H1 (cell line): ENCODE data around the gene C3orf18. TPM values are rescaled to one million over a fixed set of nuclear protein-coding genes. Genes with fewer than 3 reads are reported as not detected.

ENCODE experiments used
- CHD7 ChIP-seq: fragments of 300-600 bp; sonication (generic); IDR thresholded peaks from 2 replicates; pipeline ENCODE4 v1.7.1; 2012; ENCODE audit warnings: low read length, moderate library complexity, mild to moderate bottlenecking, inconsistent platforms; ENCODE audit not compliant: insufficient replicate concordance
- E2F6 ChIP-seq: IDR thresholded peaks from 2 replicates; pipeline ENCODE4 v1.6.1; 2012; ENCODE audit warnings: inconsistent platforms
- KDM5A ChIP-seq: fragments of 200-600 bp; IDR thresholded peaks from 2 replicates; pipeline ENCODE4 v1.7.1; 2012; ENCODE audit warnings: mild to moderate bottlenecking, low read length, inconsistent platforms, mixed read lengths
- polyA plus RNA-seq, 7 experiments: library from polyadenylated mRNA; depleted of rRNA in 3 of 7; stranded (reverse) in 5 of 7; unstranded in 2 of 7; fragments of >200 nt in 5 of 7; fragments of 200-250 nt in 2 of 7; gene quantifications; 1 replicate in 5 of 7; 2 replicates in 1 of 7; 4 replicates in 1 of 7; pipeline versions ENCODE4 v1.2.1 to v1.2.3, GENCODE V29; 2011 to 2013; ENCODE audit warnings: missing spikeins in 2 of 7, mixed read lengths in 2 of 7
- total RNA-seq: library from RNA; stranded (reverse); fragmentation: NEBNext Ultra II Directional; extraction: Animal tissue kit (Norgen Biotek cat#: 25700); gene quantifications from 2 replicates; pipeline ENCODE4 v1.2.1, GENCODE V29; 2021

C3orf18 gene
- total and polyA plus RNA-seq, 2 of the 8 experiments (the other 6 are each of a cell fraction or from before 2014, with no cell fraction given): 7.5 to 15.0 TPM

- TF ChIP-seq CHD7 (no peak), E2F6 (no peak), KDM5A (no peak)
- TF ChIP-seq, all 59 proteins: peak for 0
Measured at GRCh38 chr3:50607271-50608091, 39.9 kb upstream of the C3orf18 start (continued).
